Measurements from ENCODE around the gene KCTD6. TPM values are rescaled to one million over a fixed set of nuclear protein-coding genes. Genes with fewer than 3 reads are reported as not detected.

Gene KCTD6
- total RNA-seq, 1 experiment from 2014 or later: 12.0 TPM

- no peak overlapping the region for H2AFZ ChIP-seq (ENCODE audit: low read depth, low read length, poor library complexity, severe bottlenecking)
- peaks cover 11 to 30% of the 10 kb centered on the region in 2 experiments for H3K4me1 ChIP-seq (ENCODE audit: control insufficient read depth in 1 of 2, insufficient read depth in 2 of 2, low read length in 2 of 2)
- ATAC-seq (no peak), DNase-seq (ENCODE audit: low read depth, low spot score) (no peak)
- H4K20me1 ChIP-seq (ENCODE audit: insufficient read depth): no peaks in the 10 kb centered on the region
- H3K9ac ChIP-seq (ENCODE audit: low read length): peak overlapping the region; percentile 68
- TF ChIP-seq ZFX (IDR thresholded peaks at IDR 0.05) (peak; percentile 45; the same call in 1 of the 2 replicates), EZH2 (IDR thresholded peaks at IDR 0.05) (no peak)
- peak overlapping the region; percentile 77 to 85 for H3K4me3 ChIP-seq (replicated peaks in 1 of 2; ENCODE audit: low read depth in 1 of 2, low read length in 2 of 2)
- peak overlapping the region; percentile 65 for H3K27ac ChIP-seq (ENCODE audit: low read depth, low read length)
- CTCF ChIA-PET: interaction anchor here (0.6 to 2.1 kb wide), 13 partner anchors 9 to 305 kb away, joined by 3 to 12 read pairs (median 4); partner anchors contain the start of genes HTD2, PXK and RPP14
- intact Hi-C loops (cut with micrococcal nuclease): loop anchor here (2.0 kb wide), 1 partner anchor 160 kb away; the partner anchor contains the start of gene PXK
- no peaks in the 10 kb centered on the region for H3K27me3 ChIP-seq (ENCODE audit: insufficient read depth, low read length)
- RAD21 ChIA-PET (ENCODE audit: low non-redundant PET in 1 of 2, low total read pairs in 2 of 2, uncharacterized antibody in 2 of 2, unreplicated experiment in 2 of 2): interaction anchor here in 1 of 2 experiments (0.5 to 1.2 kb wide), 3 partner anchors 21 to 124 kb away, joined by 3 to 7 read pairs (median 3); no protein-coding TSS in a partner anchor
- no peaks in the 10 kb centered on the region for H3K9me3 ChIP-seq (ENCODE audit: control insufficient read depth in 1 of 2, insufficient read depth in 1 of 2, low read depth in 1 of 2, low read length in 2 of 2)
- no TSS peak for BruUV-seq (replicated peaks)
- no peaks in the 10 kb centered on the region for H3K36me3 ChIP-seq (ENCODE audit: control insufficient read depth in 1 of 2, insufficient read depth in 2 of 2, low read length in 2 of 2)
- peaks cover 53% of the 10 kb centered on the region for H3K79me2 ChIP-seq (ENCODE audit: insufficient read depth, low read length)
- no peaks in the 10 kb centered on the region for H3K9me2 ChIP-seq (ENCODE audit: insufficient read depth)
- POLR2A ChIA-PET: no interaction called here
- peak overlapping the region; percentile 84 for H3K4me2 ChIP-seq (ENCODE audit: low read length)
Observed at GRCh38 chr3:58492494-58492905, 604 bp downstream of the KCTD6 start.

DNA sequence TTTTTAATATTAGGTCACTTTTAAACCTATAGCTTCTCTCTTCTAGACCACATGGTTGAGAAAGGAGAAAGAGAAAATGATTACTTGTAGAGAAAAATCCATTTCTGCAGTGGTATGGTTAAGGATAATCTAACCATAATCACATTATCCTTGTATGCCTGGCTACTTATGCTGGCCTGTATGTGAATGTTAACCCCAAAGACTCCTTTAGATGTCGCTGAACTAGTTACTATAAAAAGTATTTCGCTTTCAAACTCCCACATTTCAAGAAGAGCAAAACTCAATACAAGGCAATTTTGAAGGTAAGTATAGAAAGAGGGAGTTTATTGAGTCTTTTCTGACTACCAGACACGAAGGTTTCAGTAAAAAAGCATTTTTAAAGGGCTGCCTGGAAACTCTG is 2.2 kb downstream of the KCTD6 start:
- no peak overlapping the region for H3K9ac ChIP-seq (ENCODE audit: low read length)
- DNase-seq (ENCODE audit: low read depth, low spot score): no peak
- intact Hi-C loops (cut with micrococcal nuclease): no loop called here
- H3K4me2 ChIP-seq (ENCODE audit: low read length): peak overlapping the region; percentile 84; the same call in 1 of the 2 replicates
- H2AFZ ChIP-seq (ENCODE audit: low read depth, low read length, poor library complexity, severe bottlenecking): no peak overlapping the region
- CTCF ChIA-PET: no interaction called here
- peaks cover 68% of the 10 kb centered on the region for H3K79me2 ChIP-seq (ENCODE audit: insufficient read depth, low read length)
- RAD21 ChIA-PET (ENCODE audit: low non-redundant PET in 1 of 2, low total read pairs in 2 of 2, uncharacterized antibody in 2 of 2, unreplicated experiment in 2 of 2): no interaction called here
- no peaks in the 10 kb centered on the region for H3K9me3 ChIP-seq (ENCODE audit: control insufficient read depth in 1 of 2, insufficient read depth in 1 of 2, low read depth in 1 of 2, low read length in 2 of 2)
- no peak overlapping the region for H3K4me3 ChIP-seq (replicated peaks in 1 of 2; ENCODE audit: low read depth in 1 of 2, low read length in 2 of 2)
- no peaks in the 10 kb centered on the region for H3K9me2 ChIP-seq (ENCODE audit: insufficient read depth)
- no peaks in the 10 kb centered on the region for H3K36me3 ChIP-seq (ENCODE audit: control insufficient read depth in 1 of 2, insufficient read depth in 2 of 2, low read length in 2 of 2)
- no peak for ATAC-seq
- no TSS peak for BruUV-seq (replicated peaks)
- peaks cover 10 to 24% of the 10 kb centered on the region in 2 experiments for H3K4me1 ChIP-seq (ENCODE audit: control insufficient read depth in 1 of 2, insufficient read depth in 2 of 2, low read length in 2 of 2)
- POLR2A ChIA-PET: no interaction called here
- no peak overlapping the region for H3K27ac ChIP-seq (ENCODE audit: low read depth, low read length)
- no peaks in the 10 kb centered on the region for H4K20me1 ChIP-seq (ENCODE audit: insufficient read depth)
- H3K27me3 ChIP-seq (ENCODE audit: insufficient read depth, low read length): no peaks in the 10 kb centered on the region
- TF ChIP-seq EZH2phosphoT487 (IDR thresholded peaks at IDR 0.05; ENCODE audit: borderline replicate concordance) (no peak), YY1 (IDR thresholded peaks at IDR 0.05; ENCODE audit: extremely low read depth, insufficient replicate concordance, low read depth, low read length) (no peak), TCF7L2 (IDR thresholded peaks at IDR 0.05; ENCODE audit: borderline replicate concordance, extremely low read depth, insufficient read depth, insufficient read length) (no peak), ELF1 (IDR thresholded peaks at IDR 0.05; ENCODE audit: borderline replicate concordance, low read depth) (no peak), CEBPB (IDR thresholded peaks at IDR 0.05; ENCODE audit: low read depth) (no peak), EZH2 (IDR thresholded peaks at IDR 0.05) (no peak), ZBTB33 (IDR thresholded peaks at IDR 0.05; ENCODE audit: extremely low read depth, insufficient replicate concordance, low read length) (no peak), MAX (IDR thresholded peaks at IDR 0.05) (no peak), ZFX (IDR thresholded peaks at IDR 0.05) (no peak), CBX3 (IDR thresholded peaks at IDR 0.05; ENCODE audit: low read depth) (no peak), JUND (IDR thresholded peaks at IDR 0.05) (no peak), SP1 (IDR thresholded peaks at IDR 0.05; ENCODE audit: low read depth) (no peak), ZNF274 (IDR thresholded peaks at IDR 0.05; ENCODE audit: low read depth, low read length) (no peak), EGR1 (IDR thresholded peaks at IDR 0.05; ENCODE audit: low read depth) (no peak), FOSL1 (IDR thresholded peaks at IDR 0.05; ENCODE audit: low read depth) (no peak), SRF (IDR thresholded peaks at IDR 0.05; ENCODE audit: low read depth) (no peak), RAD21 (IDR thresholded peaks at IDR 0.05; ENCODE audit: low read depth) (no peak)
- TF ChIP-seq, protein P1, sequence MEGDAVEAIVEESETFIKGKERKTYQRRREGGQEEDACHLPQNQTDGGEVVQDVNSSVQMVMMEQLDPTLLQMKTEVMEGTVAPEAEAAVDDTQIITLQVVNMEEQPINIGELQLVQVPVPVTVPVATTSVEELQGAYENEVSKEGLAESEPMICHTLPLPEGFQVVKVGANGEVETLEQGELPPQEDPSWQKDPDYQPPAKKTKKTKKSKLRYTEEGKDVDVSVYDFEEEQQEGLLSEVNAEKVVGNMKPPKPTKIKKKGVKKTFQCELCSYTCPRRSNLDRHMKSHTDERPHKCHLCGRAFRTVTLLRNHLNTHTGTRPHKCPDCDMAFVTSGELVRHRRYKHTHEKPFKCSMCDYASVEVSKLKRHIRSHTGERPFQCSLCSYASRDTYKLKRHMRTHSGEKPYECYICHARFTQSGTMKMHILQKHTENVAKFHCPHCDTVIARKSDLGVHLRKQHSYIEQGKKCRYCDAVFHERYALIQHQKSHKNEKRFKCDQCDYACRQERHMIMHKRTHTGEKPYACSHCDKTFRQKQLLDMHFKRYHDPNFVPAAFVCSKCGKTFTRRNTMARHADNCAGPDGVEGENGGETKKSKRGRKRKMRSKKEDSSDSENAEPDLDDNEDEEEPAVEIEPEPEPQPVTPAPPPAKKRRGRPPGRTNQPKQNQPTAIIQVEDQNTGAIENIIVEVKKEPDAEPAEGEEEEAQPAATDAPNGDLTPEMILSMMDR (IDR thresholded peaks at IDR 0.05 in 2 of 3, conservative IDR thresholded peaks at IDR 0.05 in 1 of 3; ENCODE audit: borderline replicate concordance in 1 of 3, insufficient read depth in 1 of 3, low read depth in 2 of 3, low read length in 2 of 3): no peak
